Hepatocyte (in vitro differentiated cells): ENCODE results near the gene CORIN. TPM values are rescaled to one million over a fixed set of nuclear protein-coding genes. Genes with fewer than 3 reads are reported as not detected.

Experiments used
- DNase-seq: peaks from one replicate; pipeline ENCODE4 v3.0.0-alpha.2; 2016; ENCODE audit warnings: low spot score
- H2AFZ ChIP-seq: fragments of 200-600 bp; sonication (generic); 2 replicates; pipeline ENCODE4 v1.6.0; 2016; ENCODE audit warnings: antibody characterized with exemption, mild to moderate bottlenecking
- H3K27ac ChIP-seq: fragments of 200-600 bp; sonication (generic); 2 replicates; pipeline ENCODE4 v1.5.1; 2016; ENCODE audit warnings: mild to moderate bottlenecking
- H3K27me3 ChIP-seq: fragments of 200-600 bp; sonication (generic); 2 replicates; pipeline ENCODE4 v1.6.1; 2016
- H3K36me3 ChIP-seq: fragments of 200-600 bp; sonication (generic); replicated peaks from 2 replicates; pipeline ENCODE4 v1.5.1; 2016; ENCODE audit warnings: low read depth; ENCODE audit not compliant: insufficient read depth
- H3K4me1 ChIP-seq: fragments of 200-600 bp; sonication (generic); 2 replicates; pipeline ENCODE4 v1.5.1; 2016; ENCODE audit warnings: mild to moderate bottlenecking, moderate library complexity; ENCODE audit not compliant: insufficient read depth
- H3K4me2 ChIP-seq: fragments of 200-600 bp; sonication (generic); 2 replicates; pipeline ENCODE4 v1.6.0; 2016
- H3K4me3 ChIP-seq: fragments of 200-600 bp; sonication (generic); 2 replicates; pipeline ENCODE4 v1.5.1; 2016; ENCODE audit warnings: mild to moderate bottlenecking
- H3K79me2 ChIP-seq: fragments of 200-600 bp; sonication (generic); 2 replicates; pipeline ENCODE4 v1.6.0; 2017; ENCODE audit warnings: mild to moderate bottlenecking
- H3K9me2 ChIP-seq: fragments of 200-600 bp; sonication (generic); replicated peaks from 2 replicates; pipeline ENCODE4 v1.6.0; 2017; ENCODE audit warnings: mild to moderate bottlenecking; ENCODE audit not compliant: insufficient read depth
- H3K9me3 ChIP-seq: fragments of 200-600 bp; sonication (generic); 2 replicates; pipeline ENCODE4 v1.5.1; 2016; ENCODE audit warnings: low read depth, mild to moderate bottlenecking
- H4K20me1 ChIP-seq: fragments of 200-600 bp; sonication (generic); 2 replicates; pipeline ENCODE4 v1.6.0; 2016; ENCODE audit warnings: mild to moderate bottlenecking; ENCODE audit not compliant: insufficient read depth, poor library complexity, severe bottlenecking
- EZH2 ChIP-seq: fragments of 200-600 bp; sonication (generic); IDR thresholded peaks from 2 replicates; pipeline ENCODE4 v1.6.1; 2016; ENCODE audit warnings: antibody characterized with exemption, mild to moderate bottlenecking, borderline replicate concordance
- EZH2phosphoT487 ChIP-seq: fragments of 200-600 bp; sonication (generic); IDR thresholded peaks from one replicate; pipeline ENCODE4 v1.6.1; 2018; ENCODE audit warnings: antibody characterized with exemption, mild to moderate bottlenecking, low read depth, moderate library complexity; ENCODE audit not compliant: unreplicated experiment, severe bottlenecking
- whole genome bisulfite sequencing: methylation state at CpG from one replicate; pipeline ENCODE4 v1.1.6; 2016; ENCODE audit warnings: low lambda C conversion rate; ENCODE audit errors: missing lambda C conversion rate; 5-methylcytosine and 5-hydroxymethylcytosine counted together
- polyA plus RNA-seq: library from polyadenylated mRNA; unstranded; fragments of >200 nt; fragmentation: Nextera tagmentation; extraction: Ambion mirVana; gene quantifications from 2 replicates; pipeline ENCODE4 v1.2.1, GENCODE V29; 2016
- total RNA-seq: library from RNA; depleted of rRNA; stranded (reverse); fragments of >200 nt; gene quantifications from 2 replicates; pipeline ENCODE4 v1.2.3, GENCODE V29; 2014
- TF ChIP-seq, protein P1 (sequence below): fragments of 200-600 bp; sonication (generic); IDR thresholded peaks from 2 replicates; pipeline ENCODE4 v1.5.1; 2016; ENCODE audit warnings: antibody characterized with exemption, mild to moderate bottlenecking; ENCODE audit not compliant: poor library complexity

Gene CORIN
- total and polyA plus RNA-seq, 2 experiments from 2014 or later = 0.13 to 0.40 TPM

DNA sequence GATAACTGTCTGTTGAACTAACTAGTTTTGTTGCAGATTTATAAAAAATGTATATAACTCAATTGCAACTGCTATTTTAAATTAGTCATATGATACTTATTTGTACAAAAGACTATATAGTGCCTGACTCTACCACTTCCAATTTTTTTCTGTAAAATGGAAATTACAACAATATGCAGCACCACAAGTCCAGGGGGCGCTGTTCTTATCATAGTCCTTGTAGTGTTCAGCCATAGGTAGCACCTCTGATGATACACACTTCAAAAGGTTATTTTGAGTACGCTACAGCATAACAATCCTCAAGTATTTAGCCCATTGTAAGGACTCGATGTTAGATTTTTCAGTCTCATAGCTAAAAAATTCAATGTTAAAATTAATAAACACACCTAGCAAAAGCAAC is 174.9 kb downstream of the CORIN start:
- no peaks in the 10 kb centered on the region for H3K79me2 ChIP-seq

DNA sequence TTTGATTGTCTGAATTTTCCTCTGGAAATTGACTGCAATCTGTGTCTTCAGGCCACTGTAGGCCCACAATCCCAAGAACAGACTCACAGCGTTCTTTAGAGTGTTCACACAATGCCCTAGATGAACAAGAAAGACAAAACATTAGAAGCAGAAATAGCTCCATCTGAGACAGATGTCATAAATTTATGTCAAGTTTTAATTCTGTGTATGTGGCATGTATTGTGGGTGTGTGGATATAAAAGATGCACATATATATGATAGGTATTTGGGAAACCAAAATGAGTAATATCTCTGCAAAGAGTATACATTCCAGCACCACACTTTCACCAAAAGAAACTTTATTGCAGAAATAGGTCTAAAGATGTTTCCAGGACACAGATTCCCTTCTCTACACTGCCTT is 176.1 kb downstream of the CORIN start:
- Histone ChIP-seq H3K79me2 (no peaks in the 10 kb centered on the region), H3K4me2 (no peak overlapping the region), H3K9me2 (no peaks in the 10 kb centered on the region), H3K4me3 (no peak overlapping the region), H3K4me1 (no peaks in the 10 kb centered on the region), H2AFZ (no peak overlapping the region), H3K27me3 (no peaks in the 10 kb centered on the region), H3K27ac (no peak overlapping the region), H4K20me1 (no peaks in the 10 kb centered on the region), H3K9me3 (no peaks in the 10 kb centered on the region), H3K36me3 (no peaks in the 10 kb centered on the region)
- 85% methylated on average over 1 of the region's 1 CpG for WGBS
- TF ChIP-seq EZH2phosphoT487 (no peak), EZH2 (no peak)
- TF ChIP-seq, protein P1, sequence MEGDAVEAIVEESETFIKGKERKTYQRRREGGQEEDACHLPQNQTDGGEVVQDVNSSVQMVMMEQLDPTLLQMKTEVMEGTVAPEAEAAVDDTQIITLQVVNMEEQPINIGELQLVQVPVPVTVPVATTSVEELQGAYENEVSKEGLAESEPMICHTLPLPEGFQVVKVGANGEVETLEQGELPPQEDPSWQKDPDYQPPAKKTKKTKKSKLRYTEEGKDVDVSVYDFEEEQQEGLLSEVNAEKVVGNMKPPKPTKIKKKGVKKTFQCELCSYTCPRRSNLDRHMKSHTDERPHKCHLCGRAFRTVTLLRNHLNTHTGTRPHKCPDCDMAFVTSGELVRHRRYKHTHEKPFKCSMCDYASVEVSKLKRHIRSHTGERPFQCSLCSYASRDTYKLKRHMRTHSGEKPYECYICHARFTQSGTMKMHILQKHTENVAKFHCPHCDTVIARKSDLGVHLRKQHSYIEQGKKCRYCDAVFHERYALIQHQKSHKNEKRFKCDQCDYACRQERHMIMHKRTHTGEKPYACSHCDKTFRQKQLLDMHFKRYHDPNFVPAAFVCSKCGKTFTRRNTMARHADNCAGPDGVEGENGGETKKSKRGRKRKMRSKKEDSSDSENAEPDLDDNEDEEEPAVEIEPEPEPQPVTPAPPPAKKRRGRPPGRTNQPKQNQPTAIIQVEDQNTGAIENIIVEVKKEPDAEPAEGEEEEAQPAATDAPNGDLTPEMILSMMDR = no peak
- DNase-seq = no peak

More for the DNA sequence above, 174.9 kb downstream of the CORIN start:
- H3K36me3 ChIP-seq = no peaks in the 10 kb centered on the region
- H3K9me2 ChIP-seq = no peaks in the 10 kb centered on the region
- H3K27me3 ChIP-seq = no peaks in the 10 kb centered on the region
- no peak overlapping the region for H3K4me3 ChIP-seq
- no peaks in the 10 kb centered on the region for H3K4me1 ChIP-seq
- H3K9me3 ChIP-seq = no peaks in the 10 kb centered on the region
- 75% methylated on average over 3 of the region's 3 CpGs for WGBS
- no peak overlapping the region for H2AFZ ChIP-seq
- no peak overlapping the region for H3K4me2 ChIP-seq
- no peaks in the 10 kb centered on the region for H4K20me1 ChIP-seq
- no peak overlapping the region for H3K27ac ChIP-seq
- TF ChIP-seq EZH2phosphoT487 = no peak
- no peak for TF ChIP-seq EZH2
- TF ChIP-seq, protein P1 = peak; percentile 28
- no peak for DNase-seq

DNA sequence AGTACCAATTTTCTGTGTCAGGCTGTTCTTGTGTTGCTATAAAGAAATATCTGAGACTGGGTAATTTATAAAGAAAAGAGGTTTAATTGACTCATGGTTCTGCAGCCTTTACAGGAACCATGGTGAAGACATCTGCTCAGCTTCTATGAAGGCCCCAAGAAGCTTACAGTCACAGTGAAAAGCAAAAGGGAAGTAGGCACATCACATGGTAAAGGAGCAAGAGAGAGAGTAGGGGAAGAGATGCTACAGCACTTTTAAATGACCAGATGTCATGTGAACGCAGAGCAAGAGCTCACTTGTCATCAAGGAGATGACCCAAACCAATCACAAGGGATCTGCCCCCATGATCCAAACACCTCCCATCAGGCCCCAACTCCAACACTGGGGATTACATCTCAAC is 178.5 kb downstream of the CORIN start:
- Histone ChIP-seq H3K27me3 (no peaks in the 10 kb centered on the region), H2AFZ (no peak overlapping the region), H3K4me2 (no peak overlapping the region), H3K36me3 (no peaks in the 10 kb centered on the region), H4K20me1 (no peaks in the 10 kb centered on the region), H3K4me1 (no peaks in the 10 kb centered on the region), H3K9me3 (no peaks in the 10 kb centered on the region), H3K4me3 (no peak overlapping the region), H3K79me2 (no peaks in the 10 kb centered on the region), H3K27ac (no peak overlapping the region), H3K9me2 (no peaks in the 10 kb centered on the region)
- TF ChIP-seq EZH2phosphoT487 (no peak), EZH2 (no peak)
- TF ChIP-seq, protein P1 = no peak
- no peak for DNase-seq
- 84% methylated on average over 1 of the region's 1 CpG for WGBS
